Measurements from ENCODE around the gene GART.

DNA sequence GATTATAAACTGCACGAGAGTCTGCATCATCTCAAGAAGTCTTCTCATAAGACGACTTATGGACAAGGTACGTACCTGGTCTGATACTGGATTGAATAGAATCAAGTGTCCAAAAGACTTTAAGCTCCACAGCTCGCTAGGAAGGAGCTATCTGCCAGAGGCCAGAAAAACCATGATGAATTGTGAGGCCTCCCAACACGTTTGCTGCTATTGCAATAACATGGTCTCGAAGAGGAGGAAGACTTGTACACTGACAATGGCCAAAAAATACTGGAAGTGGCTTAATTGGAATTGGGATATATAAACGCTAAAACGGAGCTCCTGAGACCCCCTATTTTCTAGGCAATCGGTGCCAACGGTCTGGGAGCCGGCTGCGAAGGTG is 50.9 kb downstream of the GART start:
- TF ChIP-seq CREB1 (IDR thresholded peaks at IDR 0.05) = no peak
- TF ChIP-seq, protein P1, sequence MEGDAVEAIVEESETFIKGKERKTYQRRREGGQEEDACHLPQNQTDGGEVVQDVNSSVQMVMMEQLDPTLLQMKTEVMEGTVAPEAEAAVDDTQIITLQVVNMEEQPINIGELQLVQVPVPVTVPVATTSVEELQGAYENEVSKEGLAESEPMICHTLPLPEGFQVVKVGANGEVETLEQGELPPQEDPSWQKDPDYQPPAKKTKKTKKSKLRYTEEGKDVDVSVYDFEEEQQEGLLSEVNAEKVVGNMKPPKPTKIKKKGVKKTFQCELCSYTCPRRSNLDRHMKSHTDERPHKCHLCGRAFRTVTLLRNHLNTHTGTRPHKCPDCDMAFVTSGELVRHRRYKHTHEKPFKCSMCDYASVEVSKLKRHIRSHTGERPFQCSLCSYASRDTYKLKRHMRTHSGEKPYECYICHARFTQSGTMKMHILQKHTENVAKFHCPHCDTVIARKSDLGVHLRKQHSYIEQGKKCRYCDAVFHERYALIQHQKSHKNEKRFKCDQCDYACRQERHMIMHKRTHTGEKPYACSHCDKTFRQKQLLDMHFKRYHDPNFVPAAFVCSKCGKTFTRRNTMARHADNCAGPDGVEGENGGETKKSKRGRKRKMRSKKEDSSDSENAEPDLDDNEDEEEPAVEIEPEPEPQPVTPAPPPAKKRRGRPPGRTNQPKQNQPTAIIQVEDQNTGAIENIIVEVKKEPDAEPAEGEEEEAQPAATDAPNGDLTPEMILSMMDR (IDR thresholded peaks at IDR 0.05; ENCODE audit: control extremely low read depth in 1 of 3, insufficient read depth in 1 of 3, low read depth in 1 of 3, low read length in 3 of 3) = no peak
- TF ChIP-seq POLR2A (IDR thresholded peaks at IDR 0.05; ENCODE audit: control extremely low read depth in 1 of 2, low read depth in 2 of 2, low read length in 2 of 2) = no peak
- no peak for TF ChIP-seq CHD1 (IDR thresholded peaks at IDR 0.05; ENCODE audit: low read depth, low read length)
- TF ChIP-seq YY1 (IDR thresholded peaks at IDR 0.05; ENCODE audit: low read depth, low read length) = no peak
- no peak for TF ChIP-seq RNF2 (IDR thresholded peaks at IDR 0.05; ENCODE audit: borderline replicate concordance, low read depth, low read length, missing control alignments, poor library complexity, severe bottlenecking)
- TF ChIP-seq CEBPB (IDR thresholded peaks at IDR 0.05; ENCODE audit: low read depth, low read length) = no peak
- no peak for TF ChIP-seq GABPA (IDR thresholded peaks at IDR 0.05; ENCODE audit: borderline replicate concordance, insufficient read depth, low read length)
- no peak for TF ChIP-seq GTF2F1 (IDR thresholded peaks at IDR 0.05; ENCODE audit: borderline replicate concordance, low read depth, low read length)
- TF ChIP-seq EZH2 (IDR thresholded peaks at IDR 0.05; ENCODE audit: low read depth, low read length, severe bottlenecking) = no peak
- no peak for TF ChIP-seq KDM1A (IDR thresholded peaks at IDR 0.05; ENCODE audit: borderline replicate concordance, low read length)
- no peak for TF ChIP-seq POLR2AphosphoS5 (IDR thresholded peaks at IDR 0.05; ENCODE audit: low read depth, low read length)
